G401.6 (cell line): Measurements from ENCODE around the gene LRG1.

Experiments
- FAIRE-seq: peaks from 2 replicates; lab custom pipeline; 2012; peaks lifted over from hg19 to GRCh38; lab: Jason Lieb, UNC

Gene LRG1

GRCh38 chr19:4493104-4493928 is 46.5 kb downstream of the LRG1 start:
- FAIRE-seq, result no peak

GRCh38 chr19:4492337-4493103 is 47.3 kb downstream of the LRG1 start:
- no peak for FAIRE-seq

GRCh38 chr19:4491446-4491845 is 48.4 kb downstream of the LRG1 start:
- no peak for FAIRE-seq

- no peak for FAIRE-seq
Observed at GRCh38 chr19:4488496-4488895, 51.3 kb downstream of the LRG1 start.

GRCh38 chr19:4487572-4487971 is 52.3 kb downstream of the LRG1 start:
- FAIRE-seq, result no peak
